ENCODE results near the gene TTN. TPM values are rescaled to one million over a fixed set of nuclear protein-coding genes. Genes with fewer than 3 reads are reported as not detected.
A peak's percentile ranks its signal among the peaks of the same experiment; 100 is the strongest.

Gene TTN
- total and polyA plus RNA-seq, 4 donors, result 0.53 to 47.4 (median 19.7) TPM

- ATAC-seq (ENCODE audit: insufficient read depth, low FRiP score) (no peak), DNase-seq (no peak)
- Histone ChIP-seq H3K27ac (ENCODE audit: low read depth in 1 of 2, low read length in 1 of 2) (peak overlapping the region in 1 of 2 donors; percentile 3), H3K9me3 (ENCODE audit: control insufficient read depth in 4 of 4, insufficient read depth in 3 of 4, low read length in 3 of 4) (no peaks in the 10 kb centered on the region), H3K27me3 (ENCODE audit: control insufficient read depth in 3 of 3, insufficient read depth in 3 of 3, low read length in 2 of 3) (no peaks in the 10 kb centered on the region), H3K4me1 (ENCODE audit: control insufficient read depth in 5 of 5, insufficient read depth in 5 of 5, low read length in 5 of 5) (peaks cover 0 to 20% (median 8%) of the 10 kb centered on the region in 5 donors), H3K36me3 (ENCODE audit: control insufficient read depth in 4 of 4, insufficient read depth in 4 of 4, low read length in 4 of 4) (peaks cover 0 to 1% (median 0%) of the 10 kb centered on the region in 4 donors), H3K4me3 (no peak overlapping the region), H3K9ac (ENCODE audit: insufficient read depth in 1 of 2, low read length in 2 of 2) (no peak overlapping the region)
- 69 to 76% methylated on average over 3 of the region's 3 CpGs for WGBS, 2 donors
- no peak for TF ChIP-seq CTCF (IDR thresholded peaks at IDR 0.05; ENCODE audit: control extremely low read depth, extremely low read depth)
Observed at GRCh38 chr2:178829981-178830380, 22.8 kb upstream of the TTN start.

- H3K4me3 ChIP-seq, result no peak overlapping the region
- no peak overlapping the region for H3K27ac ChIP-seq (ENCODE audit: low read depth in 1 of 2, low read length in 1 of 2)
- TF ChIP-seq CTCF (IDR thresholded peaks at IDR 0.05; ENCODE audit: control extremely low read depth, extremely low read depth), result no peak
- DNase-seq (peak in 2 of 3 donors; percentile 53 to 73), ATAC-seq (ENCODE audit: insufficient read depth, low FRiP score) (no peak)
- no peaks in the 10 kb centered on the region for H3K27me3 ChIP-seq (ENCODE audit: control insufficient read depth in 3 of 3, insufficient read depth in 3 of 3, low read length in 2 of 3)
- 54 to 65% methylated on average over 3 of the region's 3 CpGs for WGBS, 2 donors
- no peak overlapping the region for H3K9ac ChIP-seq (ENCODE audit: insufficient read depth in 1 of 2, low read length in 2 of 2)
- peaks cover 0 to 1% (median 0%) of the 10 kb centered on the region in 4 donors for H3K36me3 ChIP-seq (ENCODE audit: control insufficient read depth in 4 of 4, insufficient read depth in 4 of 4, low read length in 4 of 4)
- no peaks in the 10 kb centered on the region for H3K9me3 ChIP-seq (ENCODE audit: control insufficient read depth in 4 of 4, insufficient read depth in 3 of 4, low read length in 3 of 4)
- peaks cover 0 to 17% (median 8%) of the 10 kb centered on the region in 5 donors for H3K4me1 ChIP-seq (ENCODE audit: control insufficient read depth in 5 of 5, insufficient read depth in 5 of 5, low read length in 5 of 5)
Observed at GRCh38 chr2:178829299-178829960, 22.2 kb upstream of the TTN start.

- Histone ChIP-seq H3K4me1 (ENCODE audit: control insufficient read depth in 5 of 5, insufficient read depth in 5 of 5, low read length in 5 of 5) (peaks cover 0 to 16% (median 8%) of the 10 kb centered on the region in 5 donors), H3K9ac (ENCODE audit: insufficient read depth in 1 of 2, low read length in 2 of 2) (no peak overlapping the region), H3K9me3 (ENCODE audit: control insufficient read depth in 4 of 4, insufficient read depth in 3 of 4, low read length in 3 of 4) (no peaks in the 10 kb centered on the region), H3K27ac (ENCODE audit: low read depth in 1 of 2, low read length in 1 of 2) (no peak overlapping the region), H3K27me3 (ENCODE audit: control insufficient read depth in 3 of 3, insufficient read depth in 3 of 3, low read length in 2 of 3) (no peaks in the 10 kb centered on the region), H3K4me3 (no peak overlapping the region), H3K36me3 (ENCODE audit: control insufficient read depth in 4 of 4, insufficient read depth in 4 of 4, low read length in 4 of 4) (no peaks in the 10 kb centered on the region)
- DNase-seq, result peak in 1 of 3 donors; percentile 46
- 72 to 80% methylated on average over 4 of the region's 4 CpGs for WGBS, 2 donors
- TF ChIP-seq CTCF (IDR thresholded peaks at IDR 0.05; ENCODE audit: control extremely low read depth, extremely low read depth), result no peak
- no peak for ATAC-seq (ENCODE audit: insufficient read depth, low FRiP score)
Observed at GRCh38 chr2:178828486-178828881, 21.3 kb upstream of the TTN start.
